Measurements from ENCODE around the gene ARL14.

GRCh38 chr3:160673188-160673587, 3.8 kb upstream of the ARL14 start:
- TF ChIP-seq CTCF (IDR thresholded peaks at IDR 0.05) = no peak
- TF ChIP-seq POLR2A (IDR thresholded peaks at IDR 0.05) = no peak
